ENCODE measurements around the gene HS6ST2. TPM values are rescaled to one million over a fixed set of nuclear protein-coding genes. Genes with fewer than 3 reads are reported as not detected.
A peak's percentile ranks its signal among the peaks of the same experiment; 100 is the strongest.

The HS6ST2 gene
- total RNA-seq (1 to 10 TPM in 1 of 2 donors, under 1 TPM in 1; under 0.01 to 1.4 TPM), polyA plus RNA-seq (under 1 TPM in 1 of 2 donors, not detected in 1; 0.01 TPM)

DNA sequence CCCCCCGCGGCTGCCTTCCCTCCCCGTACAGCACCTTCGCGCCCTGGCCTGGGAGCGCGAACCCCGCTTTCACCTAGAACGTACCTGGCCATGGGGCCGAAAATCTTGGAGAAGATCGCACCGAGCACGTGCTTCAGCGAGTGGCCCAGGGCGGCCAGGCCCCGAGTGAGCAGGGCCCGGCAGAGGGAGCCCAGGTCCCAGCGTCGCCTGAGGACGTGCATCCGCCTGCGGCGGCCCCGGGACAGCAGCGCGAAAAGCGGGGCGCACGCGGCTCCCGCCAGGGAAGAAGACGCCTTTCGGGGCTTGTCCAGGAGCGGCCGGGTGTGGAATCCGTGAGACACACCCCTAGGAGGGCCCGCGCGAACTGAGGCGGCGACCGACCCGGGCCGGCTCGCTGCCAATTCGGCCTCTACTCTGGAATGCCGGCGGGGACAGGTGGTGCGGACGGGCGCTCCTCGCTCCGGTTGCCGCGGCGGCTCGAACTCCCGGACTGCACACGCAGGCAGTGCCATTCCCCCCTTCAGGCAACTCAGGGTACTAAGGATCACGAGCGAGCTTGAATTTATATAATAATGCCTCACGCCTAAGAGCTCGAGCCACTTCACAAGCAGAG lies at the start of gene HS6ST2:
Gene HS6ST2, minus strand, starts transcription at position 539 of the 613 bp plus-strand sequence.
- TF ChIP-seq NR2F2 (IDR thresholded peaks at IDR 0.05) (no peak), HNF4A (conservative IDR thresholded peaks at IDR 0.05) (no peak), HNF4G (IDR thresholded peaks at IDR 0.05) (no peak), RXRA (IDR thresholded peaks at IDR 0.05) (no peak), SP1 (IDR thresholded peaks at IDR 0.05) (no peak), RAD21 (IDR thresholded peaks at IDR 0.05) (no peak)
- TF ChIP-seq, protein P1, sequence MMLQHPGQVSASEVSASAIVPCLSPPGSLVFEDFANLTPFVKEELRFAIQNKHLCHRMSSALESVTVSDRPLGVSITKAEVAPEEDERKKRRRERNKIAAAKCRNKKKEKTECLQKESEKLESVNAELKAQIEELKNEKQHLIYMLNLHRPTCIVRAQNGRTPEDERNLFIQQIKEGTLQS (IDR thresholded peaks at IDR 0.05): no peak
- TF ChIP-seq, protein P2, sequence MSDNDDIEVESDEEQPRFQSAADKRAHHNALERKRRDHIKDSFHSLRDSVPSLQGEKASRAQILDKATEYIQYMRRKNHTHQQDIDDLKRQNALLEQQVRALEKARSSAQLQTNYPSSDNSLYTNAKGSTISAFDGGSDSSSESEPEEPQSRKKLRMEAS (IDR thresholded peaks at IDR 0.05): no peak
- TF ChIP-seq, protein P3, sequence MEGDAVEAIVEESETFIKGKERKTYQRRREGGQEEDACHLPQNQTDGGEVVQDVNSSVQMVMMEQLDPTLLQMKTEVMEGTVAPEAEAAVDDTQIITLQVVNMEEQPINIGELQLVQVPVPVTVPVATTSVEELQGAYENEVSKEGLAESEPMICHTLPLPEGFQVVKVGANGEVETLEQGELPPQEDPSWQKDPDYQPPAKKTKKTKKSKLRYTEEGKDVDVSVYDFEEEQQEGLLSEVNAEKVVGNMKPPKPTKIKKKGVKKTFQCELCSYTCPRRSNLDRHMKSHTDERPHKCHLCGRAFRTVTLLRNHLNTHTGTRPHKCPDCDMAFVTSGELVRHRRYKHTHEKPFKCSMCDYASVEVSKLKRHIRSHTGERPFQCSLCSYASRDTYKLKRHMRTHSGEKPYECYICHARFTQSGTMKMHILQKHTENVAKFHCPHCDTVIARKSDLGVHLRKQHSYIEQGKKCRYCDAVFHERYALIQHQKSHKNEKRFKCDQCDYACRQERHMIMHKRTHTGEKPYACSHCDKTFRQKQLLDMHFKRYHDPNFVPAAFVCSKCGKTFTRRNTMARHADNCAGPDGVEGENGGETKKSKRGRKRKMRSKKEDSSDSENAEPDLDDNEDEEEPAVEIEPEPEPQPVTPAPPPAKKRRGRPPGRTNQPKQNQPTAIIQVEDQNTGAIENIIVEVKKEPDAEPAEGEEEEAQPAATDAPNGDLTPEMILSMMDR (IDR thresholded peaks at IDR 0.05; ENCODE audit: low read depth, low read length, missing input control): no peak
- Histone ChIP-seq H3K4me1 (ENCODE audit: control insufficient read depth in 4 of 4, insufficient read depth in 4 of 4, low read length in 3 of 4) (peaks cover 3 to 18% (median 5%) of the 10 kb centered on the region in 4 donors), H3K4me3 (ENCODE audit: low read depth in 1 of 3, low read length in 3 of 3) (peak within 1 kb of the TSS in 1 of 3 donors; percentile 36), H3K9me3 (ENCODE audit: control insufficient read depth in 4 of 4, low read length in 3 of 4) (no peaks in the 10 kb centered on the region), H3K27me3 (ENCODE audit: control insufficient read depth in 4 of 4, insufficient read depth in 4 of 4, low read length in 3 of 4) (peaks cover 0 to 7% (median 0%) of the 10 kb centered on the region in 4 donors), H3K36me3 (ENCODE audit: control insufficient read depth in 4 of 4, insufficient read depth in 3 of 4, low read depth in 1 of 4, low read length in 3 of 4) (no peaks in the 10 kb centered on the region), H3K27ac (ENCODE audit: low read depth in 1 of 2, low read length in 2 of 2) (no peak within 1 kb of the TSS), H3K9ac (ENCODE audit: low read depth in 1 of 2, low read length in 2 of 2) (no peak within 1 kb of the TSS)
- no peak for DNase-seq (ENCODE audit: low spot score)
- 3% methylated on average over 63 of the region's 63 CpGs for WGBS

DNA sequence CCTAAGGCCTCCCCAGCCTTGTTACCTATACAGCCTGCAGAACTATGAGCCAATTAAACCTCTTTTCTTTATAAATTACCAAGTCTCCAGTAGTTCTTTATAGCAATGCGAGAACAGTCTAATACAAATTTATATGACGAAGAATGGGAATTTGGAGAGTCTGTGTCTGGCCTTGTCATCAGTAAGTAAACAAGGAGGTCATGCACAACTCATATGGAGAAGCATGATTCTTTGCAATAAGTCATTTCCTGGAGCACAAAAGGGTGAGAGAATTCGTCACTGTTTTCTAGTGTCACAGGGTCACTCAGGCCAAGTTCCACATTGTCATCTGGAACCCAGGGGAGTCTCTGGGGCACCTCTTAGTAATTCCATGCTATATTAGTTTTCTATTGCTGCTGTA lies 49.0 kb upstream of the HS6ST2 start:
- H3K27ac ChIP-seq (ENCODE audit: low read depth in 1 of 2, low read length in 2 of 2): no peak overlapping the region
- peaks cover 0 to 3% (median 0%) of the 10 kb centered on the region in 4 donors for H3K27me3 ChIP-seq (ENCODE audit: control insufficient read depth in 4 of 4, insufficient read depth in 4 of 4, low read length in 3 of 4)
- H3K36me3 ChIP-seq (ENCODE audit: control insufficient read depth in 4 of 4, insufficient read depth in 3 of 4, low read depth in 1 of 4, low read length in 3 of 4): no peaks in the 10 kb centered on the region
- no peak overlapping the region for H3K4me3 ChIP-seq (ENCODE audit: low read depth in 1 of 3, low read length in 3 of 3)
- H3K9me3 ChIP-seq (ENCODE audit: control insufficient read depth in 4 of 4, low read length in 3 of 4): peaks cover 0 to 3% (median 0%) of the 10 kb centered on the region in 4 donors
- no peaks in the 10 kb centered on the region for H3K4me1 ChIP-seq (ENCODE audit: control insufficient read depth in 4 of 4, insufficient read depth in 4 of 4, low read length in 3 of 4)
- 90% methylated on average over 3 of the region's 3 CpGs for WGBS
- no peak for DNase-seq (ENCODE audit: low spot score)
- no peak overlapping the region for H3K9ac ChIP-seq (ENCODE audit: low read depth in 1 of 2, low read length in 2 of 2)
- TF ChIP-seq, protein P1 (IDR thresholded peaks at IDR 0.05): no peak
- TF ChIP-seq FOXA2 (IDR thresholded peaks at IDR 0.05) (no peak), EGR1 (IDR thresholded peaks at IDR 0.05; ENCODE audit: low read depth in 2 of 2) (no peak), JUND (IDR thresholded peaks at IDR 0.05) (no peak), HNF4A (conservative IDR thresholded peaks at IDR 0.05) (no peak), RAD21 (IDR thresholded peaks at IDR 0.05) (no peak), SP1 (IDR thresholded peaks at IDR 0.05) (no peak), FOXA1 (IDR thresholded peaks at IDR 0.05) (no peak)
- TF ChIP-seq, protein P4, sequence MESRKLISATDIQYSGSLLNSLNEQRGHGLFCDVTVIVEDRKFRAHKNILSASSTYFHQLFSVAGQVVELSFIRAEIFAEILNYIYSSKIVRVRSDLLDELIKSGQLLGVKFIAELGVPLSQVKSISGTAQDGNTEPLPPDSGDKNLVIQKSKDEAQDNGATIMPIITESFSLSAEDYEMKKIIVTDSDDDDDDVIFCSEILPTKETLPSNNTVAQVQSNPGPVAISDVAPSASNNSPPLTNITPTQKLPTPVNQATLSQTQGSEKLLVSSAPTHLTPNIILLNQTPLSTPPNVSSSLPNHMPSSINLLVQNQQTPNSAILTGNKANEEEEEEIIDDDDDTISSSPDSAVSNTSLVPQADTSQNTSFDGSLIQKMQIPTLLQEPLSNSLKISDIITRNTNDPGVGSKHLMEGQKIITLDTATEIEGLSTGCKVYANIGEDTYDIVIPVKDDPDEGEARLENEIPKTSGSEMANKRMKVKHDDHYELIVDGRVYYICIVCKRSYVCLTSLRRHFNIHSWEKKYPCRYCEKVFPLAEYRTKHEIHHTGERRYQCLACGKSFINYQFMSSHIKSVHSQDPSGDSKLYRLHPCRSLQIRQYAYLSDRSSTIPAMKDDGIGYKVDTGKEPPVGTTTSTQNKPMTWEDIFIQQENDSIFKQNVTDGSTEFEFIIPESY (IDR thresholded peaks at IDR 0.05): no peak
